Femur (tissue), 1 donor: ENCODE results near the gene TSEN15.
A peak's percentile ranks its signal among the peaks of the same experiment; 100 is the strongest.

Source experiments
- DNase-seq: peaks from one replicate; pipeline ENCODE4 v3.0.0-alpha.2; 2017

The TSEN15 gene

GRCh38 chr1:184051485-184052193, at the start of gene TSEN15:
Gene TSEN15, plus strand, starts transcription at chr1:184051730. Its CDS starts 26 bp downstream, at chr1:184051756.
- peak; percentile 87 for DNase-seq

- DNase-seq: peak; percentile 54
Observed at GRCh38 chr1:184002071-184002470, 49.5 kb upstream of the TSEN15 start.

GRCh38 chr1:184004935-184005334, 46.6 kb upstream of the TSEN15 start:
- no peak for DNase-seq

GRCh38 chr1:184005506-184005905, 46.0 kb upstream of the TSEN15 start:
- DNase-seq: no peak

- no peak for DNase-seq
Observed at GRCh38 chr1:184010788-184011187, 40.7 kb upstream of the TSEN15 start.

- no peak for DNase-seq
Observed at GRCh38 chr1:184012187-184012586, 39.3 kb upstream of the TSEN15 start.

GRCh38 chr1:184014271-184014670, 37.3 kb upstream of the TSEN15 start:
- DNase-seq: no peak

- no peak for DNase-seq
Observed at GRCh38 chr1:184016169-184016568, 35.4 kb upstream of the TSEN15 start.

GRCh38 chr1:184017306-184017705, 34.2 kb upstream of the TSEN15 start:
- DNase-seq: no peak

- no peak for DNase-seq
Observed at GRCh38 chr1:184018622-184019021, 32.9 kb upstream of the TSEN15 start.

GRCh38 chr1:184019069-184019468, 32.5 kb upstream of the TSEN15 start:
- no peak for DNase-seq

- no peak for DNase-seq
Observed at GRCh38 chr1:184019506-184019905, 32.0 kb upstream of the TSEN15 start.

GRCh38 chr1:184020328-184020727, 31.2 kb upstream of the TSEN15 start:
- DNase-seq: no peak

GRCh38 chr1:184020855-184021254, 30.7 kb upstream of the TSEN15 start:
- no peak for DNase-seq

- DNase-seq: peak; percentile 49
Observed at GRCh38 chr1:184021728-184022127, 29.8 kb upstream of the TSEN15 start.

- peak; percentile 66 for DNase-seq
Observed at GRCh38 chr1:184022668-184023067, 28.9 kb upstream of the TSEN15 start.

GRCh38 chr1:184023171-184023570, 28.4 kb upstream of the TSEN15 start:
- DNase-seq: no peak

- DNase-seq: peak; percentile 79
Observed at GRCh38 chr1:184025242-184025675, 26.3 kb upstream of the TSEN15 start.

- DNase-seq: peak; percentile 85
Observed at GRCh38 chr1:184027826-184028695, 23.5 kb upstream of the TSEN15 start.

GRCh38 chr1:184028854-184029623, 22.5 kb upstream of the TSEN15 start:
- DNase-seq: no peak

- DNase-seq: no peak
Observed at GRCh38 chr1:184030433-184031091, 21.0 kb upstream of the TSEN15 start.

- no peak for DNase-seq
Observed at GRCh38 chr1:184031092-184031408, 20.5 kb upstream of the TSEN15 start.
